HepG2 (cell line): ENCODE measurements around the gene TCEANC2. TPM values are rescaled to one million over a fixed set of nuclear protein-coding genes. Genes with fewer than 3 reads are reported as not detected.

Source experiments
- ETV5 ChIP-seq: IDR thresholded peaks from 2 replicates; pipeline ENCODE4 v1.6.1; 2018; ENCODE audit warnings: missing biosample characterization, missing genetic modification reagents, inconsistent platforms, borderline replicate concordance
- FOXP4 ChIP-seq: sonication (generic); formaldehyde crosslinking; IDR thresholded peaks from 2 replicates; pipeline ENCODE4 v1.4.0; 2020; ENCODE audit warnings: missing genetic modification reagents
- LCORL ChIP-seq, 2 experiments: fragments of 450-650 bp in 1 of 2; sonication (generic) in 1 of 2; formaldehyde crosslinking in 1 of 2; IDR thresholded peaks; 2 replicates each; pipeline versions ENCODE4 v1.5.0 to v1.6.1; 2017 to 2020; ENCODE audit warnings: antibody characterized with exemption in 1 of 2, missing genetic modification reagents in 1 of 2
- MAFK ChIP-seq, 2 experiments: IDR thresholded peaks in 1 of 2; conservative IDR thresholded peaks in 1 of 2; 2 replicates each; pipeline ENCODE4 v1.6.1; 2011; ENCODE audit warnings: improper control_type of control experiment in 2 of 2, low read length in 2 of 2
- PAXIP1 ChIP-seq: sonication (generic); formaldehyde crosslinking; conservative IDR thresholded peaks from 2 replicates; pipeline ENCODE4 v1.4.0; 2020; ENCODE audit warnings: mild to moderate bottlenecking, missing genetic modification reagents, moderate library complexity
- RARG ChIP-seq: sonication (generic); formaldehyde crosslinking; IDR thresholded peaks from 2 replicates; pipeline ENCODE4 v1.4.0; 2020; ENCODE audit warnings: low read depth, mild to moderate bottlenecking, missing genetic modification reagents
- SOX5 ChIP-seq: IDR thresholded peaks from 2 replicates; pipeline ENCODE4 v1.6.1; 2016; ENCODE audit warnings: borderline replicate concordance
- TARDBP ChIP-seq: sonication (generic); formaldehyde crosslinking; IDR thresholded peaks from 2 replicates; pipeline ENCODE4 v1.8.0; 2022; ENCODE audit warnings: mild to moderate bottlenecking, missing genetic modification reagents
- ZBTB26 ChIP-seq: IDR thresholded peaks from 2 replicates; pipeline ENCODE4 v1.6.1; 2016; ENCODE audit warnings: missing compliant biosample characterization, missing genetic modification reagents, borderline replicate concordance
- ZKSCAN8 ChIP-seq: IDR thresholded peaks from 2 replicates; pipeline ENCODE4 v1.6.1; 2016; ENCODE audit warnings: borderline replicate concordance, missing genetic modification reagents, missing compliant biosample characterization
- ZNF652 ChIP-seq: IDR thresholded peaks from 2 replicates; pipeline ENCODE4 v1.6.1; 2016; ENCODE audit warnings: low read depth, borderline replicate concordance
- ZNF75D ChIP-seq: sonication (generic); formaldehyde crosslinking; IDR thresholded peaks from 2 replicates; pipeline ENCODE4 v1.8.1; 2023; ENCODE audit warnings: missing genetic modification reagents, mild to moderate bottlenecking, borderline replicate concordance
- ZNF766 ChIP-seq: sonication (generic); formaldehyde crosslinking; IDR thresholded peaks from 2 replicates; pipeline ENCODE4 v1.5.0; 2020; ENCODE audit warnings: missing genetic modification reagents, borderline replicate concordance
- ZNF850 ChIP-seq: sonication (generic); formaldehyde crosslinking; conservative IDR thresholded peaks from 2 replicates; pipeline ENCODE4 v1.9.0; 2021; ENCODE audit warnings: mild to moderate bottlenecking, missing genetic modification reagents
- polyA plus RNA-seq, 8 experiments: library from polyadenylated mRNA; depleted of rRNA in 3 of 8; stranded (reverse) in 7 of 8; unstranded in 1 of 8; fragments of >200 nt; fragmentation: Illumina TruSeq in 4 of 8; extraction: Trizol in 4 of 8; gene quantifications; 2 replicates each; pipeline versions ENCODE4 v1.2.1 to v1.2.3, GENCODE V29; 2011 to 2016; ENCODE audit warnings: low read depth in 4 of 8, missing spikeins in 1 of 8, mixed read lengths in 1 of 8; ENCODE audit not compliant: insufficient read depth in 1 of 8
- total RNA-seq, 5 experiments: library from RNA; depleted of rRNA; stranded (reverse); fragments of >200 nt; fragmentation: Illumina TruSeq; extraction: Trizol; gene quantifications; 2 replicates each; pipeline ENCODE4 v1.2.3, GENCODE V29; 2016; ENCODE audit warnings: low read depth in 1 of 5
- TF ChIP-seq, protein P1 (sequence below): IDR thresholded peaks from 2 replicates; pipeline ENCODE4 v1.6.1; 2016
- TF ChIP-seq, protein P2 (sequence below): sonication (generic); formaldehyde crosslinking; IDR thresholded peaks from 2 replicates; pipeline ENCODE4 v1.5.0; 2020; ENCODE audit warnings: mild to moderate bottlenecking, missing genetic modification reagents, moderate library complexity

The TCEANC2 gene
- total and polyA plus RNA-seq, 2 of the 13 experiments (the other 11 are each of a cell fraction or from before 2014, with no cell fraction given): 3.8 to 5.0 TPM

DNA sequence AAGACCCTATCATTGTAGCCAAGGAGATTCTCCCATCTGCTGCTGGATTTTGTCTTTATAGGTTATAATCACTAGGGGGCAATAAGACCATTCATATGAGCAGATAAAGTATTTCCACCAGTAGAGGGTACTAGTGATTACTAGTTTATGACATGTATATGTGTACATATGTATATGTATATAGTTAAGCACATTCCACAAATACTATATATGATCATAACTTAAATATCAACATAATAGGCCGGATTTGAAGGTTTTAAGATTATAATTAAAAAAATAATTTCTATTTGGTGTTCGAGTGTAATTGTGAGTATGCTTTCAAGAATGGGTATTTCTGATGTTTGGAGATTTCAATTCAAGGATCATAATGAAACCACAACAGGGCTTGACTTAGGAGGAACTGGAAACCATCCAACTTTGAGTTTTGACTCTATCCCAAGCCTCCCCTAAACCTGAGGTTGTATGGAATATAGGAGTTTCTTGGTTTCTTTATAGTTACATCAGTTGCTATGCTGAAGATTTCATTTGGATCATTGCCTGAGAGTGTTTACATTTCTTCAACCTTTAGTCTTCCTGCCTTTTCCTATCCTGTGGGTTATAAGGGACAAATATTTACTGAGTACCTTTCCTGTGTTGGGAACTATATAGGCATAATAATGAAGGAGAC, 16.9 kb downstream of the TCEANC2 start (continued):
- TF ChIP-seq FOXP4 (CRISPR knock-in tag) (peak; percentile 75), LCORL (IDR thresholded peaks at IDR 0.05) (no peak), LCORL (CRISPR knock-in tag; IDR thresholded peaks at IDR 0.05) (peak; percentile 44; the same call in 1 of the 2 replicates), PAXIP1 (peak; percentile 93), ZBTB26 (CRISPR knock-in tag) (no peak), TARDBP (CRISPR knock-in tag) (0 out of 2 replicates have a peak, but pooled peaks have one; percentile 34), SOX5 (CRISPR knock-in tag) (peak; percentile 36; the same call in 1 of the 2 replicates), ZNF652 (CRISPR knock-in tag) (peak; percentile 36; the same call in 1 of the 2 replicates), ZKSCAN8 (peak; percentile 18; the same call in 1 of the 2 replicates), RARG (no peak), MAFK (conservative IDR thresholded peaks at IDR 0.05 in 1 of 2, IDR thresholded peaks at IDR 0.05 in 1 of 2; ENCODE audit: low read length in 2 of 2) (no peak), ETV5 (CRISPR knock-in tag) (peak; percentile 22; the same call in 1 of the 2 replicates), ZNF850 (CRISPR knock-in tag) (no peak), ZNF766 (CRISPR knock-in tag) (no peak), ZNF75D (no peak)
- TF ChIP-seq, protein P1, sequence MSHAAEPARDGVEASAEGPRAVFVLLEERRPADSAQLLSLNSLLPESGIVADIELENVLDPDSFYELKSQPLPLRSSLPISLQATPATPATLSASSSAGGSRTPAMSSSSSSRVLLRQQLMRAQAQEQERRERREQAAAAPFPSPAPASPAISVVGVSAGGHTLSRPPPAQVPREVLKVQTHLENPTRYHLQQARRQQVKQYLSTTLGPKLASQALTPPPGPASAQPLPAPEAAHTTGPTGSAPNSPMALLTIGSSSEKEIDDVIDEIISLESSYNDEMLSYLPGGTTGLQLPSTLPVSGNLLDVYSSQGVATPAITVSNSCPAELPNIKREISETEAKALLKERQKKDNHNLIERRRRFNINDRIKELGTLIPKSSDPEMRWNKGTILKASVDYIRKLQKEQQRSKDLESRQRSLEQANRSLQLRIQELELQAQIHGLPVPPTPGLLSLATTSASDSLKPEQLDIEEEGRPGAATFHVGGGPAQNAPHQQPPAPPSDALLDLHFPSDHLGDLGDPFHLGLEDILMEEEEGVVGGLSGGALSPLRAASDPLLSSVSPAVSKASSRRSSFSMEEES (CRISPR knock-in tag): no peak; the same call in 1 of the 2 replicates
- TF ChIP-seq, protein P2, sequence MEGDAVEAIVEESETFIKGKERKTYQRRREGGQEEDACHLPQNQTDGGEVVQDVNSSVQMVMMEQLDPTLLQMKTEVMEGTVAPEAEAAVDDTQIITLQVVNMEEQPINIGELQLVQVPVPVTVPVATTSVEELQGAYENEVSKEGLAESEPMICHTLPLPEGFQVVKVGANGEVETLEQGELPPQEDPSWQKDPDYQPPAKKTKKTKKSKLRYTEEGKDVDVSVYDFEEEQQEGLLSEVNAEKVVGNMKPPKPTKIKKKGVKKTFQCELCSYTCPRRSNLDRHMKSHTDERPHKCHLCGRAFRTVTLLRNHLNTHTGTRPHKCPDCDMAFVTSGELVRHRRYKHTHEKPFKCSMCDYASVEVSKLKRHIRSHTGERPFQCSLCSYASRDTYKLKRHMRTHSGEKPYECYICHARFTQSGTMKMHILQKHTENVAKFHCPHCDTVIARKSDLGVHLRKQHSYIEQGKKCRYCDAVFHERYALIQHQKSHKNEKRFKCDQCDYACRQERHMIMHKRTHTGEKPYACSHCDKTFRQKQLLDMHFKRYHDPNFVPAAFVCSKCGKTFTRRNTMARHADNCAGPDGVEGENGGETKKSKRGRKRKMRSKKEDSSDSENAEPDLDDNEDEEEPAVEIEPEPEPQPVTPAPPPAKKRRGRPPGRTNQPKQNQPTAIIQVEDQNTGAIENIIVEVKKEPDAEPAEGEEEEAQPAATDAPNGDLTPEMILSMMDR (CRISPR knock-in tag): peak; percentile 74
